Measurements from ENCODE around the gene CEP44.
"Not testable (repeated sequence)": the region's sequence is repeated elsewhere in the genome, so short reads cannot be mapped to it uniquely, and the experiment has no call there.

CEP44 gene

DNA sequence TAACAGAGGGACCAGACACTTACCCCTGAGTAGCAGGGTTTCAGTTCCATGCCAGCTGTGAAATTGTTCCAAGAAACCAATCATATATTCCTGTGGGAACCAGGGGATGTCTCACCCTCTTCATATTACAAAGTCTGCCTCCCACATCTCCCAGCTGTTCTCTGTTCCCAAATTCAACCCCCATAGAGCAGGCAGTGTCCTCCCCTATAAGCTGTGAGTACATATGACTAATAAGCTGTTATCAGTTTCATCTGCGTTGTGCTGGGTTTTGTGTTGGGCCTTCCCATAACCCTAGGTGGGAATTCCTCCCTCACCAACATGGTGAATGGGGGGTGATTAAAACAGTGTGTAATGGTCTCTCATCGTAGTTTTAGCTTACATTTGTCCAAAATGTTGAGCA, 41.0 kb downstream of the CEP44 start:
- Histone ChIP-seq H3K4me1 (ENCODE audit: insufficient read depth, low read length) (peaks cover 8% of the 10 kb centered on the region), H3K9ac (ENCODE audit: low read length) (no peak overlapping the region), H3K9me3 (ENCODE audit: low read length) (no peaks in the 10 kb centered on the region), H3K36me3 (ENCODE audit: insufficient read depth, low read length) (no peaks in the 10 kb centered on the region), H3K27ac (ENCODE audit: low read depth, low read length) (no peak overlapping the region), H3K27me3 (ENCODE audit: control insufficient read depth in 1 of 2, insufficient read depth in 2 of 2, low read length in 2 of 2) (no peaks in the 10 kb centered on the region), H3K4me3 (ENCODE audit: low read depth in 1 of 2, low read length in 2 of 2) (no peak overlapping the region)

DNA sequence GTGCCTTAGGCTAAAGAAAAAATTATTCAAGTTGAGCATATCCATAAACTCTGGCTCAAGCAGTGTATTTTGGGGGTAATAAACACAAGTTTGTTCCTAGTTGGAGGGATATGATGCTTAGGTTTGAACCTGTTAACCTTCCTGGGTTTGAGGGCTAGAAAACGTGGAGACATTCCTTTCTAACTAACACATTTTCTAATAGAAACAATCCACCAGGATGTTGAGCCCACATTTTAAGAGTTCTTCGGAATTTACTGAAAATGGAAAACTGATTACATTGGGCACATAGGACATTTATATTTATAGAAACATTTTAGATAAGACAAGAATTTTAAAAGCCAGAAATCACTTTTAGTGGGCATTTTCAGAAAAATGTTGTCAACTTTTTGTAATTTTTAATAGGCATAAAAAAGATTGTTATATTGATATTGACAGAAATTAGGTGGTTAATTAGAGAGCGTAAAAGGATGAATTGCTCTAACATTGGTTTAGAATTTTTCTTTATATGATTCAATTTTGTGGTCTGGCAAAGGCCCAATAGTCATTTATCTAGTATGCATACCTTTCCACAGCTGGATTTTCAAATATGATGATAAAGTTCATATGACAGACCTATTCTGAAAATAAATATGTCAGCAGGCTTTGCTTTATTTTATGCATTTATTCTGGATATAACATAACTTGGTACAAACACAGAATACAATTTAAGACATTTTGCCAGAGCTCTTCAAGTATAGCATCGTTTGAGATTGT, 49.2 kb downstream of the CEP44 start:
- Histone ChIP-seq H3K4me1 (ENCODE audit: insufficient read depth, low read length) (no peaks in the 10 kb centered on the region), H3K4me3 (ENCODE audit: low read depth in 1 of 2, low read length in 2 of 2) (no peak overlapping the region), H3K9me3 (ENCODE audit: low read length) (no peaks in the 10 kb centered on the region), H3K9ac (ENCODE audit: low read length) (no peak overlapping the region), H3K27me3 (ENCODE audit: control insufficient read depth in 1 of 2, insufficient read depth in 2 of 2, low read length in 2 of 2) (no peaks in the 10 kb centered on the region), H3K36me3 (ENCODE audit: insufficient read depth, low read length) (no peaks in the 10 kb centered on the region), H3K27ac (ENCODE audit: low read depth, low read length) (no peak overlapping the region)

- Histone ChIP-seq H3K9me3 (ENCODE audit: low read length) (no peaks in the 10 kb centered on the region), H3K4me1 (ENCODE audit: insufficient read depth, low read length) (no peaks in the 10 kb centered on the region), H3K27me3 (ENCODE audit: control insufficient read depth in 1 of 2, insufficient read depth in 2 of 2, low read length in 2 of 2) (no peaks in the 10 kb centered on the region), H3K9ac (ENCODE audit: low read length) (no peak overlapping the region), H3K36me3 (ENCODE audit: insufficient read depth, low read length) (no peaks in the 10 kb centered on the region), H3K27ac (ENCODE audit: low read depth, low read length) (no peak overlapping the region), H3K4me3 (ENCODE audit: low read depth in 1 of 2, low read length in 2 of 2) (no peak overlapping the region)
Measured at GRCh38 chr4:174334628-174335027, 50.9 kb downstream of the CEP44 start.

DNA sequence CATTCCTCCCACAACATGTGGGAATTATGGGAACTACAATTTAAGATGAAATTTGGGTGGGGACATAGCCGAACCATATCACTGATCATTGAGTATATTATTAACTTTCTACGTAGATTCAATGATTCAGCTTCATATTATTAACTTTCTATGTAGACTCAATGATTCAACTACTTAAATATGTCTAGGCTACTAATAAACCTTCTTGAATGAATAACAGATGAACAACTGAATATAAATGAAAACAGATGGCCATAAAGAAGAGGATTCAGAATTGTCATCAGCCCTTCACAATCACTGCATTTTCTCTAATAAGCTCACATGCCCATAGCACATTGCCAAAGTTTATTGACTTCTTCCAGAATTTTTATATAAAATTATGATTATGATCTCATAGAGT, 57.0 kb downstream of the CEP44 start:
- Histone ChIP-seq H3K36me3 (ENCODE audit: insufficient read depth, low read length) (no peaks in the 10 kb centered on the region), H3K27me3 (ENCODE audit: control insufficient read depth in 1 of 2, insufficient read depth in 2 of 2, low read length in 2 of 2) (no peaks in the 10 kb centered on the region), H3K4me1 (ENCODE audit: insufficient read depth, low read length) (no peaks in the 10 kb centered on the region), H3K9ac (ENCODE audit: low read length) (no peak overlapping the region), H3K9me3 (ENCODE audit: low read length) (no peaks in the 10 kb centered on the region), H3K4me3 (ENCODE audit: low read depth in 1 of 2, low read length in 2 of 2) (no peak overlapping the region), H3K27ac (ENCODE audit: low read depth, low read length) (no peak overlapping the region)

GRCh38 chr4:174349156-174349555, 65.4 kb downstream of the CEP44 start:
- no peak overlapping the region for H3K9ac ChIP-seq (ENCODE audit: low read length)
- H3K27ac ChIP-seq (ENCODE audit: low read depth, low read length) = no peak overlapping the region
- H3K27me3 ChIP-seq (ENCODE audit: control insufficient read depth in 1 of 2, insufficient read depth in 2 of 2, low read length in 2 of 2) = no peaks in the 10 kb centered on the region
- no peak overlapping the region for H3K4me3 ChIP-seq (ENCODE audit: low read depth in 1 of 2, low read length in 2 of 2)
- H3K36me3 ChIP-seq (ENCODE audit: insufficient read depth, low read length) = no peaks in the 10 kb centered on the region
- no peaks in the 10 kb centered on the region for H3K4me1 ChIP-seq (ENCODE audit: insufficient read depth, low read length)
- H3K9me3 ChIP-seq (ENCODE audit: low read length) = no peaks in the 10 kb centered on the region

DNA sequence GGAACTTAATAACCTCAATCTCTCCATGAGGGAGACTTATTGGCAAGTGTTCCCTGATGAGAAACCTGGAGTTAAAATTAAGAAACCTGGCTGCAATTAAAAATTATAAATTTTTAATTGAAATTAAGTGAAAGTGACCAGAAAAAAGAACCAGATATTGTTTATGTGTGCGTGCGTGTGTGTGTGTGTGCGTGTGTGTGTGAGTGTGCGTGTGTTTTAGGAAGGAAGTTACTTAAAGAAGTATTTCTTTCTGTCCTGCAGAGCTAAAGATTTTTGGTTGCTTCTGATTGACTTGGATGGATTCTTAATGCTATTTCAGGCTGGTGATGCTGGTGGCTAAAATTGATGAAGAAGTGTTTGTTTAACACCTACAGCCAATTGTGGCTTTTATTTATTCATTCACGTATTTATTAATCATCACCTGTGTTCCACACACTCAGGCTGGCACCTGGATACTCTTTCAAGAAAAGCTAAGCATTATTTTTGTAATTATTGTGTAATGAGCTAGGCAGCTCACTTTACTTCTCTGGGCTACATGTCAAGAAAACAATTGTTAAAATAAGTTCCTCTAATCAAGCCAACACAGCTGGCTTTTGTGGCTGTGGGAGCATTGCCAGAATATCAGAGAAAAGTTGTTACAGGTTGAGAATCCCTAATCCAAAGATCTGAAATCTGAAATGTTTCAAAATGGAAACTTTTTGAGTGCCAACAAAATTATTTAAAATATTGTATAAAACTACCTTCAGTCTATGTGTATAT, 68.5 kb downstream of the CEP44 start:
- no peaks in the 10 kb centered on the region for H3K9me3 ChIP-seq (ENCODE audit: low read length)
- no peaks in the 10 kb centered on the region for H3K4me1 ChIP-seq (ENCODE audit: insufficient read depth, low read length)
- no peaks in the 10 kb centered on the region for H3K36me3 ChIP-seq (ENCODE audit: insufficient read depth, low read length)
- no peak overlapping the region for H3K9ac ChIP-seq (ENCODE audit: low read length)
- no peaks in the 10 kb centered on the region for H3K27me3 ChIP-seq (ENCODE audit: control insufficient read depth in 1 of 2, insufficient read depth in 2 of 2, low read length in 2 of 2)
- no peak overlapping the region for H3K27ac ChIP-seq (ENCODE audit: low read depth, low read length)
- no peak overlapping the region for H3K4me3 ChIP-seq (ENCODE audit: low read depth in 1 of 2, low read length in 2 of 2)

- no peak overlapping the region for H3K27ac ChIP-seq (ENCODE audit: low read depth, low read length)
- no peak overlapping the region for H3K4me3 ChIP-seq (ENCODE audit: low read depth in 1 of 2, low read length in 2 of 2)
- no peaks in the 10 kb centered on the region for H3K27me3 ChIP-seq (ENCODE audit: control insufficient read depth in 1 of 2, insufficient read depth in 2 of 2, low read length in 2 of 2)
- no peak overlapping the region for H3K9ac ChIP-seq (ENCODE audit: low read length)
- no peaks in the 10 kb centered on the region for H3K9me3 ChIP-seq (ENCODE audit: low read length)
- no peaks in the 10 kb centered on the region for H3K36me3 ChIP-seq (ENCODE audit: insufficient read depth, low read length)
- no peaks in the 10 kb centered on the region for H3K4me1 ChIP-seq (ENCODE audit: insufficient read depth, low read length)
Measured at GRCh38 chr4:174357321-174357720, 73.6 kb downstream of the CEP44 start.

GRCh38 chr4:174358410-174358809, 74.7 kb downstream of the CEP44 start:
- Histone ChIP-seq H3K36me3 (ENCODE audit: insufficient read depth, low read length) (no peaks in the 10 kb centered on the region), H3K27ac (ENCODE audit: low read depth, low read length) (no peak overlapping the region), H3K9ac (ENCODE audit: low read length) (no peak overlapping the region)

GRCh38 chr4:174358829-174359228, 75.1 kb downstream of the CEP44 start:
- no peaks in the 10 kb centered on the region for H3K4me1 ChIP-seq (ENCODE audit: insufficient read depth, low read length)
- H3K27ac ChIP-seq (ENCODE audit: low read depth, low read length) = no peak overlapping the region
- no peaks in the 10 kb centered on the region for H3K9me3 ChIP-seq (ENCODE audit: low read length)
- no peak overlapping the region for H3K9ac ChIP-seq (ENCODE audit: low read length)
- H3K36me3 ChIP-seq (ENCODE audit: insufficient read depth, low read length) = no peaks in the 10 kb centered on the region
- H3K4me3 ChIP-seq (ENCODE audit: low read depth in 1 of 2, low read length in 2 of 2) = no peak overlapping the region
- H3K27me3 ChIP-seq (ENCODE audit: control insufficient read depth in 1 of 2, insufficient read depth in 2 of 2, low read length in 2 of 2) = no peaks in the 10 kb centered on the region

More at GRCh38 chr4:174358410-174358809, 74.7 kb downstream of the CEP44 start:
- Histone ChIP-seq H3K9me3 (ENCODE audit: low read length) (no peaks in the 10 kb centered on the region), H3K4me1 (ENCODE audit: insufficient read depth, low read length) (no peaks in the 10 kb centered on the region), H3K4me3 (ENCODE audit: low read depth in 1 of 2, low read length in 2 of 2) (no peak overlapping the region), H3K27me3 (ENCODE audit: control insufficient read depth in 1 of 2, insufficient read depth in 2 of 2, low read length in 2 of 2) (no peaks in the 10 kb centered on the region)

DNA sequence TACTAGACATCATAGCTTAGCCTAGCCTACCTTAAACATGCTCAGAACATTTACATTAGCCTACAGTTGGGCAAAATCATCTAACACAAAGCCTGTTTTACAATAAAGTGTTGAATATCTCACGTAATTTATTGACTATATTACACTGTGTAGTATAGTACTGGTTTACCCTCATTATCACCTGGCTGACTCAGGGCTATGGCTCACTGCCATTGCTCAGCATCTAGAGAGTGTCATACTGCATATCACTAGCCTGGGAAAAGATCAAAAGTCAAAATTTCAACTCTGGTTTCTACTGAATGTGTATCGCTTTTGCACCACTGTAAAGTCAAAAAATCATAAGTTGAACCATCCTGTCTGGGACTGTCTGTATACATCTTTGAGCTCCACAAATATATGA, 78.6 kb downstream of the CEP44 start:
- no peak overlapping the region for H3K9ac ChIP-seq (ENCODE audit: low read length)
- no peaks in the 10 kb centered on the region for H3K36me3 ChIP-seq (ENCODE audit: insufficient read depth, low read length)
- no peaks in the 10 kb centered on the region for H3K4me1 ChIP-seq (ENCODE audit: insufficient read depth, low read length)
- H3K4me3 ChIP-seq (ENCODE audit: low read depth in 1 of 2, low read length in 2 of 2) = no peak overlapping the region
- no peaks in the 10 kb centered on the region for H3K9me3 ChIP-seq (ENCODE audit: low read length)
- no peak overlapping the region for H3K27ac ChIP-seq (ENCODE audit: low read depth, low read length)
- no peaks in the 10 kb centered on the region for H3K27me3 ChIP-seq (ENCODE audit: control insufficient read depth in 1 of 2, insufficient read depth in 2 of 2, low read length in 2 of 2)

DNA sequence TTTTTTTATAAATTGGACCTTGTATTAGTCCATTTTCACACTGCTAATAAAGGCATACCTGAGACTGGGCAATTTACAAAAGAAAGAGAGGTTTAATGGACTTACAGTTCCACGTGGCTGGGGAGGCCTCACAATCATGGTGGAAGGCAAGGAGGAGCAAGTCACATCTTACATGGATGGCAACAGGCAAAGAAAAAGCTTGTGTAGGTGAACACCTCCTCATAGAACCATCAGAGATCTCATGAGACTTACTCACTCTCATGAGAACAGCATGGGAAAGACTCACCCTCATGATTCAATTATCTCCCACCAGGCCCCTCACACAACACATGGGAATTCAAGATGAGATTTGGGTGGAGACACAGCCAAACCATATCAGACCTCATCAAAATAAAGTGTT, 80.1 kb downstream of the CEP44 start:
- not testable (repeated sequence) for H3K4me3 ChIP-seq (ENCODE audit: low read depth in 1 of 2, low read length in 2 of 2); H3K9ac ChIP-seq (ENCODE audit: low read length); H3K27me3 ChIP-seq (ENCODE audit: control insufficient read depth in 1 of 2, insufficient read depth in 2 of 2, low read length in 2 of 2); H3K36me3 ChIP-seq (ENCODE audit: insufficient read depth, low read length); H3K9me3 ChIP-seq (ENCODE audit: low read length); H3K4me1 ChIP-seq (ENCODE audit: insufficient read depth, low read length); H3K27ac ChIP-seq (ENCODE audit: low read depth, low read length)
